HG02970 (cell line): ENCODE measurements around the gene SLC30A10.
"Not testable (repeated sequence)": the region's sequence is repeated elsewhere in the genome, so short reads cannot be mapped to it uniquely, and the experiment has no call there.

ENCODE experiments used
- ATAC-seq: cut with Tn5 transposase; IDR thresholded peaks from one replicate; pipeline ENCODE4 v1.9.1; 2021; ENCODE audit warnings: mild to moderate bottlenecking, moderate library complexity, moderate number of reproducible peaks; ENCODE audit not compliant: unreplicated experiment, low FRiP score

The SLC30A10 gene

GRCh38 chr1:219927956-219928790 lies at the start of gene SLC30A10:
Gene SLC30A10, minus strand, starts transcription at chr1:219928557. Its CDS starts 117 bp downstream, at chr1:219928440.
- ATAC-seq = no peak

GRCh38 chr1:219973213-219973612 lies 44.9 kb upstream of the SLC30A10 start:
- no peak for ATAC-seq

GRCh38 chr1:219967361-219967760 lies 39.0 kb upstream of the SLC30A10 start:
- no peak for ATAC-seq

- ATAC-seq = no peak
Observed at GRCh38 chr1:219966071-219966349, 37.7 kb upstream of the SLC30A10 start.

- no peak for ATAC-seq
Observed at GRCh38 chr1:219965285-219966070, 37.1 kb upstream of the SLC30A10 start.

GRCh38 chr1:219963432-219963831 lies 35.1 kb upstream of the SLC30A10 start:
- no peak for ATAC-seq

GRCh38 chr1:219961684-219962083 lies 33.3 kb upstream of the SLC30A10 start:
- ATAC-seq = no peak

GRCh38 chr1:219959540-219960203 lies 31.3 kb upstream of the SLC30A10 start:
- ATAC-seq = no peak

GRCh38 chr1:219958875-219959417 lies 30.6 kb upstream of the SLC30A10 start:
- ATAC-seq = no peak

GRCh38 chr1:219954736-219955421 lies 26.5 kb upstream of the SLC30A10 start:
- ATAC-seq = no peak

GRCh38 chr1:219954052-219954451 lies 25.7 kb upstream of the SLC30A10 start:
- no peak for ATAC-seq

- no peak for ATAC-seq
Observed at GRCh38 chr1:219952361-219952760, 24.0 kb upstream of the SLC30A10 start.

- not testable (repeated sequence) for ATAC-seq
Observed at GRCh38 chr1:219949227-219949626, 20.9 kb upstream of the SLC30A10 start.

GRCh38 chr1:219948766-219949165 lies 20.4 kb upstream of the SLC30A10 start:
- ATAC-seq = not testable (repeated sequence)

- no peak for ATAC-seq
Observed at GRCh38 chr1:219945795-219946194, 17.4 kb upstream of the SLC30A10 start.

- ATAC-seq = no peak
Observed at GRCh38 chr1:219941179-219942118, 13.1 kb upstream of the SLC30A10 start.

- ATAC-seq = no peak
Observed at GRCh38 chr1:219940707-219941106, 12.3 kb upstream of the SLC30A10 start.

- no peak for ATAC-seq
Observed at GRCh38 chr1:219938706-219939105, 10.3 kb upstream of the SLC30A10 start.

- not testable (repeated sequence) for ATAC-seq
Observed at GRCh38 chr1:219933763-219934162, 5.4 kb upstream of the SLC30A10 start.
